GM21528 (cell line): ENCODE data around the gene ZBTB40.

Experiments used
- ATAC-seq: cut with Tn5 transposase; IDR thresholded peaks from one replicate; pipeline ENCODE4 v1.9.1; 2021; ENCODE audit warnings: mild to moderate bottlenecking, moderate library complexity; ENCODE audit not compliant: unreplicated experiment, low FRiP score

The ZBTB40 gene

GRCh38 chr1:22575532-22576149 lies 124.0 kb downstream of the ZBTB40 start:
- no peak for ATAC-seq

- ATAC-seq: no peak
Measured at GRCh38 chr1:22576150-22576544, 124.5 kb downstream of the ZBTB40 start.

- no peak for ATAC-seq
Measured at GRCh38 chr1:22576617-22577016, 125.0 kb downstream of the ZBTB40 start.

- ATAC-seq: no peak
Measured at GRCh38 chr1:22578732-22579361, 127.2 kb downstream of the ZBTB40 start.

GRCh38 chr1:22579541-22580155 lies 128.0 kb downstream of the ZBTB40 start:
- no peak for ATAC-seq
